SK-N-SH (cell line): ENCODE results near the gene YBX1. TPM values are rescaled to one million over a fixed set of nuclear protein-coding genes. Genes with fewer than 3 reads are reported as not detected.
A peak's percentile ranks its signal among the peaks of the same experiment; 100 is the strongest.

Source experiments
- CTCF ChIA-PET: fragments of 300-600, 350-600 bp; formaldehyde crosslinking; extraction: SDS; loops from one replicate; lab custom pipeline; 2021; lab: Yijun Ruan, JAX
- POLR2A ChIA-PET: fragments of 350-600 bp; sonication (Branson Sonifier 250); formaldehyde crosslinking; extraction: SDS; loops from one replicate; lab custom pipeline; 2020; ENCODE audit warnings: antibody characterized with exemption, inconsistent platforms; lab: Yijun Ruan, JAX
- DNase-seq: peaks from one replicate; pipeline ENCODE4 v3.0.0; 2012
- H2AFZ ChIP-seq: fragments of 200-600 bp; sonication (generic); 2 replicates; pipeline ENCODE4 v1.8.1; 2016; ENCODE audit warnings: antibody characterized with exemption, mild to moderate bottlenecking, low read depth
- H3F3A ChIP-seq: fragments of 200-600 bp; sonication (generic); replicated peaks from 2 replicates; pipeline ENCODE3; 2016; ENCODE audit warnings: antibody characterized with exemption, mild to moderate bottlenecking; ENCODE audit not compliant: insufficient read depth
- H3K27ac ChIP-seq, 2 experiments: fragments of 200-500 bp in 1 of 2; fragments of 200-600 bp in 1 of 2; sonication (Bioruptor generic) in 1 of 2; sonication (generic), shearing (Covaris generic) in 1 of 2; 2 replicates each; pipeline versions ENCODE4 v1.5.1 to v1.6.1; 2014 to 2016; ENCODE audit warnings: low read depth in 2 of 2, inconsistent platforms in 1 of 2, low read length in 1 of 2, mild to moderate bottlenecking in 1 of 2, mixed read lengths in 1 of 2
- H3K27me3 ChIP-seq: fragments of 200-600 bp; sonication (generic), shearing (Covaris generic); 2 replicates; pipeline ENCODE4 v1.6.1; 2016; ENCODE audit warnings: mixed run types; ENCODE audit not compliant: insufficient read depth
- H3K36me3 ChIP-seq, 2 experiments: fragments of 200-500 bp in 1 of 2; fragments of 200-600 bp in 1 of 2; sonication (Bioruptor generic) in 1 of 2; sonication (generic) in 1 of 2; replicated peaks in 1 of 2; 2 replicates each; pipeline versions ENCODE3 to v1.5.1; 2014 to 2016; ENCODE audit warnings: low read length in 1 of 2, mild to moderate bottlenecking in 1 of 2; ENCODE audit not compliant: insufficient read depth in 2 of 2, control insufficient read depth in 1 of 2
- H3K4me1 ChIP-seq, 2 experiments: fragments of 200-500 bp in 1 of 2; fragments of 200-600 bp in 1 of 2; sonication (Bioruptor generic) in 1 of 2; sonication (generic), shearing (Covaris generic) in 1 of 2; 2 replicates each; pipeline versions ENCODE4 v1.5.1 to v1.6.1; 2014 to 2016; ENCODE audit warnings: low read depth in 1 of 2, low read length in 1 of 2, mixed run types in 1 of 2; ENCODE audit not compliant: insufficient read depth in 2 of 2, control insufficient read depth in 1 of 2
- H3K4me2 ChIP-seq: fragments of 200-600 bp; sonication (generic), shearing (Covaris generic); 2 replicates; pipeline ENCODE4 v1.6.1; 2017; ENCODE audit warnings: mixed run types
- H3K4me3 ChIP-seq, 2 experiments: fragments of 200-500 bp in 1 of 2; fragments of 200-600 bp in 1 of 2; sonication (Bioruptor generic) in 1 of 2; sonication (generic), shearing (Covaris generic) in 1 of 2; 2 replicates each; pipeline versions ENCODE4 v1.5.1 to v1.8.1; 2014 to 2016; ENCODE audit warnings: low read depth in 2 of 2, inconsistent platforms in 1 of 2, low read length in 1 of 2, mild to moderate bottlenecking in 1 of 2, mixed read lengths in 1 of 2, moderate library complexity in 1 of 2
- H3K79me2 ChIP-seq: fragments of 200-600 bp; sonication (generic); 2 replicates; pipeline ENCODE4 v1.8.1; 2017; ENCODE audit warnings: mild to moderate bottlenecking; ENCODE audit not compliant: insufficient read depth
- H3K9ac ChIP-seq: fragments of 200-600 bp; sonication (generic); 2 replicates; pipeline ENCODE4 v1.6.1; 2017; ENCODE audit warnings: mixed run types
- H3K9me2 ChIP-seq: fragments of 200-600 bp; sonication (generic); 2 replicates; pipeline ENCODE4 v1.6.1; 2017; ENCODE audit warnings: mixed run types
- H3K9me3 ChIP-seq: fragments of 200-600 bp; sonication (generic); 2 replicates; pipeline ENCODE4 v1.6.1; 2017; ENCODE audit warnings: mixed run types, mild to moderate bottlenecking, moderate library complexity
- H4K20me1 ChIP-seq: fragments of 200-600 bp; sonication (generic); 2 replicates; pipeline ENCODE4 v1.6.1; 2017; ENCODE audit warnings: mild to moderate bottlenecking, mixed run types; ENCODE audit not compliant: insufficient read depth
- CHD2 ChIP-seq: fragments of 150-350 bp; IDR thresholded peaks from 2 replicates; pipeline ENCODE4 v1.6.1; 2018; ENCODE audit warnings: low read length; ENCODE audit not compliant: partially characterized antibody
- ELF1 ChIP-seq: IDR thresholded peaks from 2 replicates; pipeline ENCODE4 v1.4.0; 2012
- EP300 ChIP-seq, 2 experiments: IDR thresholded peaks; 2 replicates each; pipeline versions ENCODE4 v1.4.0 to v1.6.1; 2012; ENCODE audit warnings: borderline replicate concordance in 1 of 2, low read depth in 1 of 2, low read length in 1 of 2
- FOSL2 ChIP-seq: IDR thresholded peaks from 2 replicates; pipeline ENCODE4 v1.4.0; 2012; ENCODE audit warnings: low read depth, mild to moderate bottlenecking, moderate library complexity, borderline replicate concordance
- FOXM1 ChIP-seq: IDR thresholded peaks from 2 replicates; pipeline ENCODE4 v1.4.0; 2012; ENCODE audit warnings: low read depth, mild to moderate bottlenecking
- IRF3 ChIP-seq: fragments of 150-350 bp; IDR thresholded peaks from 2 replicates; pipeline ENCODE4 v1.6.1; 2016; ENCODE audit warnings: mild to moderate bottlenecking, low read depth, low read length
- MAX ChIP-seq: IDR thresholded peaks from 2 replicates; pipeline ENCODE4 v1.4.0; 2012; ENCODE audit warnings: low read depth
- MEF2A ChIP-seq: IDR thresholded peaks from 2 replicates; pipeline ENCODE4 v1.4.0; 2012; ENCODE audit warnings: low read depth, borderline replicate concordance
- MXI1 ChIP-seq: IDR thresholded peaks from 2 replicates; pipeline ENCODE4 v1.6.1; 2012; ENCODE audit warnings: mild to moderate bottlenecking, low read depth, low read length, improper control_type of control experiment
- NRF1 ChIP-seq: IDR thresholded peaks from 2 replicates; pipeline ENCODE4 v1.6.1; 2012; ENCODE audit warnings: low read depth, mild to moderate bottlenecking, low read length
- RCOR1 ChIP-seq: fragments of 150-350 bp; IDR thresholded peaks from 2 replicates; pipeline ENCODE4 v1.6.1; 2017; ENCODE audit warnings: antibody characterized with exemption, low read length
- RXRA ChIP-seq: IDR thresholded peaks from 2 replicates; pipeline ENCODE4 v1.4.0; 2012; ENCODE audit warnings: low read depth, mild to moderate bottlenecking, borderline replicate concordance
- SIN3A ChIP-seq: IDR thresholded peaks from 2 replicates; pipeline ENCODE4 v1.6.1; 2012; ENCODE audit warnings: low read depth, mild to moderate bottlenecking, low read length, moderate library complexity, borderline replicate concordance
- SMC3 ChIP-seq: IDR thresholded peaks from 2 replicates; pipeline ENCODE4 v1.6.1; 2012; ENCODE audit warnings: low read depth, low read length, improper control_type of control experiment
- TAF1 ChIP-seq: IDR thresholded peaks from 2 replicates; pipeline ENCODE4 v1.6.1; 2012; ENCODE audit warnings: low read depth, mild to moderate bottlenecking, low read length, moderate library complexity, borderline replicate concordance
- TCF12 ChIP-seq: IDR thresholded peaks from 2 replicates; pipeline ENCODE4 v1.4.0; 2012
- TEAD4 ChIP-seq: IDR thresholded peaks from 2 replicates; pipeline ENCODE4 v1.4.0; 2012; ENCODE audit warnings: mild to moderate bottlenecking, borderline replicate concordance; ENCODE audit not compliant: insufficient read depth
- USF1 ChIP-seq: IDR thresholded peaks from 2 replicates; pipeline ENCODE4 v1.4.0; 2012; ENCODE audit warnings: low read depth, borderline replicate concordance
- USF2 ChIP-seq: fragments of 150-350 bp; IDR thresholded peaks from 2 replicates; pipeline ENCODE4 v1.6.1; 2017; ENCODE audit warnings: antibody characterized with exemption, low read length, low read depth, borderline replicate concordance
- YY1 ChIP-seq: IDR thresholded peaks from 2 replicates; pipeline ENCODE4 v1.4.0; 2012; ENCODE audit warnings: low read depth, mild to moderate bottlenecking
- WGBS: methylation state at CpG from one replicate; pipeline ENCODE4 v1.1.6; 2017; ENCODE audit warnings: low lambda C conversion rate; 5-methylcytosine and 5-hydroxymethylcytosine counted together
- polyA plus RNA-seq, 3 experiments: library from polyadenylated mRNA; depleted of rRNA; stranded (reverse); fragments of >200 nt; gene quantifications; 2 replicates each; pipeline ENCODE4 v1.2.3, GENCODE V29; 2012

The YBX1 gene
- polyA plus RNA-seq, 1 of the 3 experiments (the other 2 are of a cell fraction) = 592 TPM

- Histone ChIP-seq H3K27ac (no peak overlapping the region), H3K27me3 (no peaks in the 10 kb centered on the region), H3K9me3 (no peaks in the 10 kb centered on the region), H2AFZ (no peak overlapping the region), H3K36me3 (peaks cover 8 to 23% of the 10 kb centered on the region in 2 experiments), H4K20me1 (peaks cover 15% of the 10 kb centered on the region), H3K4me3 (no peak overlapping the region), H3K79me2 (peaks cover 27% of the 10 kb centered on the region), H3K4me2 (peak overlapping the region; percentile 77; the same call in 1 of the 2 replicates), H3K4me1 (peaks cover 3 to 10% of the 10 kb centered on the region in 2 experiments; a peak in 3 of 4 replicates), H3F3A (no peaks in the 10 kb centered on the region), H3K9me2 (no peaks in the 10 kb centered on the region), H3K9ac (no peak overlapping the region)
- no peak for TF ChIP-seq NRF1
- no peak for TF ChIP-seq TCF12
- TF ChIP-seq RXRA = no peak
- TF ChIP-seq IRF3 = no peak
- no peak for TF ChIP-seq MAX
- no peak for TF ChIP-seq FOSL2
- TF ChIP-seq TEAD4 = no peak
- no peak for TF ChIP-seq FOXM1
- no peak for TF ChIP-seq RCOR1
- DNase-seq = no peak
- 83% methylated on average over 10 of the region's 10 CpGs for WGBS
- CTCF ChIA-PET = interaction anchor here (1.1 to 1.2 kb wide), 3 partner anchors 51 to 394 kb away, joined by 3 read pairs; no protein-coding TSS in a partner anchor
- POLR2A ChIA-PET = no interaction called here
Measured at GRCh38 chr1:42679364-42679983, 2.7 kb upstream of the YBX1 start.

- Histone ChIP-seq H3F3A (no peaks in the 10 kb centered on the region), H3K27me3 (no peaks in the 10 kb centered on the region), H3K9me2 (no peaks in the 10 kb centered on the region), H3K36me3 (peaks cover 14 to 23% of the 10 kb centered on the region in 2 experiments), H3K9me3 (no peaks in the 10 kb centered on the region), H4K20me1 (peaks cover 21% of the 10 kb centered on the region), H3K9ac (no peak overlapping the region), H3K4me3 (peak overlapping the region in 1 of 2 experiments; percentile 71; a peak in 2 of 4 replicates), H3K79me2 (peaks cover 33% of the 10 kb centered on the region), H3K4me2 (peak overlapping the region; percentile 77), H3K27ac (no peak overlapping the region), H3K4me1 (peaks cover 9 to 15% of the 10 kb centered on the region in 2 experiments; a peak in 3 of 4 replicates), H2AFZ (no peak overlapping the region)
- TF ChIP-seq MXI1 (no peak), SIN3A (no peak), MEF2A (no peak), EP300 (IDR thresholded peaks at IDR 0.05; ENCODE audit: borderline replicate concordance in 1 of 2, low read depth in 1 of 2, low read length in 1 of 2) (no peak), TAF1 (no peak), CHD2 (no peak), USF2 (no peak), YY1 (no peak), SMC3 (no peak), USF1 (no peak), ELF1 (no peak)
- DNase-seq = no peak
- ChIA-PET POLR2A (interaction anchor here (0.7 to 0.9 kb wide), 2 partner anchors 11 to 341 kb away, joined by 3 read pairs; no protein-coding TSS in a partner anchor), CTCF (interaction anchor here (1.1 kb wide), 1 partner anchor 52 kb away, joined by 3 read pairs; no protein-coding TSS in a partner anchor)
- 93% methylated on average over 2 of the region's 2 CpGs for WGBS
Measured at GRCh38 chr1:42680055-42680454, 2.2 kb upstream of the YBX1 start.
